BLaER1 treated with 17β-estradiol and CSF1 and Interleukin-3, amounts not matched to agents 10 nM and 100 nM (cell line): ENCODE data around the gene ACTN3.
"Not testable (repeated sequence)": the region's sequence is repeated elsewhere in the genome, so short reads cannot be mapped to it uniquely, and the experiment has no call there.

Source experiments
- H3K27ac ChIP-seq, 11 experiments: shearing (Covaris generic); formaldehyde crosslinking; 2 replicates each; pipeline ENCODE4 v1.8.1; 2022
- H3K27me3 ChIP-seq, 11 experiments: shearing (Covaris generic); formaldehyde crosslinking; 2 replicates each; pipeline ENCODE4 v1.8.1; 2022
- H3K36me3 ChIP-seq, 11 experiments: shearing (Covaris generic); formaldehyde crosslinking; 2 replicates each; pipeline ENCODE4 v1.8.1; 2022
- H3K4me1 ChIP-seq, 10 experiments: shearing (Covaris generic); formaldehyde crosslinking; 2 replicates each; pipeline ENCODE4 v1.8.1; 2022
- H3K4me2 ChIP-seq, 11 experiments: shearing (Covaris generic); formaldehyde crosslinking; 2 replicates each; pipeline ENCODE4 v1.8.1; 2022
- H3K4me3 ChIP-seq, 10 experiments: shearing (Covaris generic); formaldehyde crosslinking; 2 replicates each; pipeline ENCODE4 v1.8.1; 2022
- H3K9ac ChIP-seq, 11 experiments: shearing (Covaris generic); formaldehyde crosslinking; 2 replicates each; pipeline ENCODE4 v1.8.1; 2022
- H3K9me3 ChIP-seq, 11 experiments: shearing (Covaris generic); formaldehyde crosslinking; replicated peaks in 1 of 11; 2 replicates each; pipeline ENCODE4 v1.8.1; 2022
- H4K20me1 ChIP-seq, 11 experiments: shearing (Covaris generic); formaldehyde crosslinking; 2 replicates each; pipeline ENCODE4 v1.8.1; 2022
- Cebpa-rat ChIP-seq, 11 experiments: shearing (Covaris generic); IDR thresholded peaks; 2 replicates each; pipeline ENCODE4 v1.8.1; 2022

The ACTN3 gene

DNA sequence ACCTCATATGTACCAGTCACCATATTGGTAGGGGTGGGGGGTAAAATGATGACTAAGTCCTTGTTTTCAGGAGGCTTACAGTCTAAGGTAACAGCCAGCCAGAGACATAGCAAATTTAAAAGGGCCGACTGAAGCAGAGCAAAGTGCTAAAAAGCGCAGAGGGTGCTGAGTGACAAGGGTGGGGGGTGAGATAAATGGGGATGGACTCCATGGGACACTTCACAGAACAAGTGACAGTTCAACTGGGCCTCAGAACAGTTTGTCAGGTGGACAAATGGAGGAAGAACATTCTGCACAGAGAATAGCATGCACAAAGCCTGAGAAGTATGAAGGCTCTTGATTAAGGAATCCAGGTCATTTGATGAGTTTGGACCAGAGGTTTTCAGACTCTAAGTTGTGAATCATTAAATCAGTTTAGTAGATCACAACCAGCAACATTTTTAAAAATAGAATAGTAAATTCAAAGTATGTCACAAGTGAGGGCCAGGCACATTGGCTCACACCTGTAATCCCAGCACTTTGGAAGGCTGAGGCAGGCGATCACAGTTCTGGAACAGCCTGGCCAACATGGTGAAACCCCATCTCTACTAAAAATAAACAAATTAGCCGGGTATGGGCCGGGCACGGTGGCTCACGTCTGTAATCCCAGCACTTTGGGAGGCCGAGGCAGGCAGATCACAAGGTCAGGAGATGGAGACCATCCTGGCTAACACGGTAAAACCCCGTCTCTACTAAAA, 22.2 kb upstream of the ACTN3 start:
- Histone ChIP-seq H3K4me2 (no peak overlapping the region), H3K9me3 (no peaks in the 10 kb centered on the region), H3K9ac (no peak overlapping the region), H3K27ac (no peak overlapping the region), H3K36me3 (peaks cover 42 to 79% (median 59%) of the 10 kb centered on the region in 11 experiments), H3K4me3 (no peak overlapping the region), H4K20me1 (no peaks in the 10 kb centered on the region; a peak in 1 of 22 replicates), H3K4me1 (no peaks in the 10 kb centered on the region), H3K27me3 (no peaks in the 10 kb centered on the region)
- no peak for TF ChIP-seq Cebpa-rat (IDR thresholded peaks at IDR 0.05)

DNA sequence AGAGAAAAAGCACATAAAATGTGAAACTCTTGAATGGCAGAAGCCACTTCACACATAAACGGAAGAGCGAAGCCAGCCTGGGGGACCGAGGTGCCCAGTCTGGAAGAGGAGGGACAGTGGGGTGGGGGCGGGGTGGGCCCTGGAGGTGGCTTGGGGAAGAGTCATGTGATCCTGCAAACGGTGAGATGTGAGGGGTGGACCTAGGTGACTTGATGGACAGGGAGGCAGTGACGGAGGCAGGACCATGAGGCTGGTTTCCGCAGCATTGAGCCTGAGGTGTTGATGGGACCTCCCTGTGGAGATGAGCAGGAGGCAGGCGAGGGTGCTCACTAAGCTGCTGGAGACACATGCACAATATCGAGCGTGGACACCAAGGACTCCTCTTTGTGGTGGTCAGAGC, 17.6 kb upstream of the ACTN3 start:
- Histone ChIP-seq H3K27me3 (no peaks in the 10 kb centered on the region), H3K27ac (no peak overlapping the region), H4K20me1 (peaks cover 0 to 18% (median 0%) of the 10 kb centered on the region in 11 experiments; a peak in 3 of 22 replicates), H3K9me3 (no peaks in the 10 kb centered on the region), H3K4me1 (0 out of 20 replicates have a peak, but pooled peaks cover 0 to 5% (median 0%) of the 10 kb centered on the region in 10 experiments), H3K4me2 (no peak overlapping the region), H3K36me3 (peaks cover 7 to 58% (median 22%) of the 10 kb centered on the region in 11 experiments; a peak in 18 of 22 replicates), H3K9ac (no peak overlapping the region), H3K4me3 (no peak overlapping the region)
- TF ChIP-seq Cebpa-rat (IDR thresholded peaks at IDR 0.05), result no peak

DNA sequence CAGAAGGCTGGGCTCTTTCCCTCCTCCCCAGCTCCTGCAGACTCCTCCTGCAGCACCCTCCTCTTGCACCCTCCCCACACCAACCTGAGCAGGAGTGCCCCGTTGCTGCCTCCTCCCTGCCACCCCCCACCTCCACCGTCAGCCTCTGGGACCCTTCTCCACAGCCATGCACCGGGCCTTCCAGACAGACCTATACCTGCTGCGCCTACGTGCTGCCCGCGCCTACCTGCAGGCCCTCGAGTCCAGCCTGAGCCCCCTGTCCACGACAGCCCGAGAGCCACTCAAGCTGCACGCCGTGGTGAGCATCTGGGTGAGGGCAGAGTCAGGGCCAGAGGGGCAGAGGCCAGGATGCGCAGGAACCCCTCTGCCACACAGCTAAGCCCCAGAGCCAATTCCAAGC, 17.0 kb upstream of the ACTN3 start:
- Histone ChIP-seq H3K27ac (no peak overlapping the region), H3K4me1 (0 out of 20 replicates have a peak, but pooled peaks cover 0 to 5% (median 0%) of the 10 kb centered on the region in 10 experiments), H3K4me2 (no peak overlapping the region), H3K36me3 (peaks cover 5 to 56% (median 19%) of the 10 kb centered on the region in 11 experiments; a peak in 16 of 22 replicates), H3K9me3 (no peaks in the 10 kb centered on the region), H4K20me1 (peaks cover 0 to 18% (median 0%) of the 10 kb centered on the region in 11 experiments; a peak in 2 of 22 replicates), H3K4me3 (no peak overlapping the region), H3K9ac (no peak overlapping the region), H3K27me3 (no peaks in the 10 kb centered on the region)
- no peak for TF ChIP-seq Cebpa-rat (IDR thresholded peaks at IDR 0.05)

DNA sequence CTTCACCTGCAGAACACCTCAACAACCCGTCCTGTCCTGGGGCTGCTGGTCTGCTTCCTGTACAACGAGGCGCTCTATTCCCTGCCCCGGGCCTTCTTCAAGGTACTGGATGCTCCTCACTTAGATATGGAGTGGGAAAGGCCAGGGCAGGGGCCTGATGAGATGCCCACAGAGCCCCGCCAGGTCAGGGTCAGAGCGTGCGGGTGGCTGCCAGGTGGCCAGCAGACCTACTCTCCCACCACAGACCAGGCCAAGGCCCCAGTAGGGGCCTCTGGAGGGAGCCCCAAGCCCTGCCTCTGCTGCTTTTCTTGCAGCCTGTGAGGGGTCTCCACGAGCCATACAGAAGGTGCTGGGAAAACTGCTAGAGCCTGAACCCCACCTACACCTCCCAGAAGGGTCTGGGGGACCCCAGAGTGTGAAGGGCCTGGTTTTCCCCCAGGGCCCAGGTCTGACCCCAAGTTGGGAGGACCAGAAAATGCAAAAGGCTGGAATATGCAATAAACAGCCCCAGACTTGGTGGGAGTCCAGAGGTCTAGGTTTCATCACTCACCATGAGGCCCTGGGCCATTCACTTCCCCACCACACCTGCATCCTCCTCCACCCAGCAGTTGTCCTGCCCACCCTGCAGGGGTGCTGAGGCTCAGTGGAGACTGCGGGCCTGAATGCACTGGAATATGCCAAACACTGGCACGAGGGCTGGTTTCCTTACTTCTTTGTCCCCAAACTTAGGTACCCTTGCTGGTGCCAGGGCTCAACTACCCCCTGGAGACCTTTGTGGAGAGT, 15.6 kb upstream of the ACTN3 start:
- Histone ChIP-seq H3K27ac (no peak overlapping the region), H3K4me3 (no peak overlapping the region), H3K36me3 (peaks cover 13 to 64% (median 27%) of the 10 kb centered on the region in 11 experiments; a peak in 20 of 22 replicates), H3K4me1 (0 out of 20 replicates have a peak, but pooled peaks cover 0 to 5% (median 0%) of the 10 kb centered on the region in 10 experiments), H3K9ac (0 out of 22 replicates have a peak overlapping the region, but pooled peaks of 1 of the 11 experiments have one; percentile 18), H4K20me1 (peaks cover 0 to 18% (median 0%) of the 10 kb centered on the region in 11 experiments; a peak in 2 of 22 replicates), H3K4me2 (no peak overlapping the region), H3K9me3 (no peaks in the 10 kb centered on the region), H3K27me3 (no peaks in the 10 kb centered on the region)
- TF ChIP-seq Cebpa-rat (IDR thresholded peaks at IDR 0.05), result no peak

DNA sequence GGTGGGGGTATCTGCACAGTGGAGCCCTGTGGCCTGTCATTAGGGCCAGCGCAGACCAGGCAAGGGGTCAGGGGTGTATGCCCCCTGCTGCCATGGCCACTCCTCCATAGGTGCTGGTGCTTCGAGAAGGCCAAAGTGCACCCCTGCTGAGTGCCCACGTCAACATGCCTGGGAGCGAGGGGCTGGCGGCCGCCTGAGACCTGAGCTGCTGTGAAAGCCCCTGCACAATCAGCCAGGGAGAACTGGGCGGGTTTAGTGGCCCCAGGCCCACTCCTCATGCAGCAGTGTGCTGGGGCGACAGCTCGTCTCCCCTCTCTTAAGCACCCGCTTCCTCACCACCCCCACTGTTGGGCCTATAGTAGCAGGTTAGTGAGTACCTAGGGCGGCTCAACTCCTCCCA, 14.9 kb upstream of the ACTN3 start:
- Histone ChIP-seq H3K9ac (no peak overlapping the region), H3K4me3 (no peak overlapping the region), H3K4me2 (no peak overlapping the region), H3K27ac (no peak overlapping the region), H3K27me3 (no peaks in the 10 kb centered on the region), H4K20me1 (peaks cover 0 to 18% (median 0%) of the 10 kb centered on the region in 11 experiments; a peak in 2 of 22 replicates), H3K4me1 (0 out of 20 replicates have a peak, but pooled peaks cover 0 to 5% (median 0%) of the 10 kb centered on the region in 10 experiments), H3K36me3 (peaks cover 17 to 64% (median 30%) of the 10 kb centered on the region in 11 experiments), H3K9me3 (no peaks in the 10 kb centered on the region)
- TF ChIP-seq Cebpa-rat (IDR thresholded peaks at IDR 0.05), result no peak

DNA sequence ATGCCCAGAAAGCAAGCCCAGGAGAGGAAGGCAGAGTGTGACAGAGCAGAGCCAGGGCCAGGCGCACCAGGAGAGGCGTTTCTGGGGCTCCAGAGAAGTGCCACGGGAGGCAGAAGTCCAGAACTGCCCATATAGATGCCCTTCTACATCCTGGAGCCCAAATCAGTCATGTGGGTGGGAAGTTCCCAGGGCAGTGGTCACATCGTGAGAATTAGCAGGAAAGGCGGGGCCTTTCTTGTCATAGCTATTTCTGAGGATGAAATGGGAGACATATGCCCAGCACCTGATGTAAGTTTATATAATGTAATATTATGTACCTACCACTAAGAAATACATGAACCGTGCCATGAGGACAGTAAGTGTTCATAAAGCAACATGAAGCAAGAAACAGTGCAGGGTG, 13.9 kb upstream of the ACTN3 start:
- no peak overlapping the region for H3K4me3 ChIP-seq
- no peak overlapping the region for H3K4me2 ChIP-seq
- H3K9me3 ChIP-seq, result no peaks in the 10 kb centered on the region
- TF ChIP-seq Cebpa-rat (IDR thresholded peaks at IDR 0.05), result no peak
- H3K9ac ChIP-seq, result peak overlapping the region in 1 of 11 experiments; percentile 31; a peak in 1 of 22 replicates
- H3K27ac ChIP-seq, result no peak overlapping the region
- H3K4me1 ChIP-seq, result 0 out of 20 replicates have a peak, but pooled peaks cover 0 to 5% (median 0%) of the 10 kb centered on the region in 10 experiments
- no peaks in the 10 kb centered on the region for H3K27me3 ChIP-seq
- H3K36me3 ChIP-seq, result peaks cover 19 to 62% (median 30%) of the 10 kb centered on the region in 11 experiments
- peaks cover 0 to 18% (median 0%) of the 10 kb centered on the region in 11 experiments; a peak in 2 of 22 replicates for H4K20me1 ChIP-seq

DNA sequence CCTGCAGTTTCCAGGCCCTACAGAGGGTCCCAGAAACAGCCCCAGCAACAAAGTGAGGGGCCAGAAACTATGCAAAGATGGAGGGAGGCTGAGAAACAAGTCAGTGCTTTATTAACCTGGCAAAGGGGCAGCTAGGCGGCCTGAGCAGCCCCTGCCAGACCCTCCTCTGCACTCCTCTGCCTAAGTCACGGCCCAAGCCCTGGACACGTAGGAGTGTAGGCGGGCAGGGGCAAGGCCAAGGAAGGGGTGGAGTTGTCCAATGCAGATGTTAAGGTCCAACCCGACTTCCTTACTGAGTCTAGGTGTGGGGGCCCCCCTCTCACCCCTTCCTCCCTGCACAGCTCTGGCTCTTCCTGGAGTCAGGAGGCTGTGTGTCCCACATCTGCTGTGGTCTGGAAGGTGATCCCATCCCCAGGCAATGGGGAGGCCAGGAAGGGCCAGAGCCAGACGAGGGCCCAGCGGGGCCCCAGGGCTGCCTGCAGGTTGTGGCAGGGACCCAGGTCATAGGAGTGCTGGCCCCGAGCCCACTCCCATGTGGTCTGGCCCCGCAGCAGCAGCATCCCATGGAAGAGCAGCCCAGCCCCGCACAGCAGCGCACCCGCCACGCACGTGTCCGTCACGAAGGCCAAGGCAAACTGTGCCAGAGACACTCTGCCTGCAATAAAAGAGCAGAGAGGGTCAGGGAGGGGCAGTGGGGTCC, 7.4 kb upstream of the ACTN3 start:
- no peak for TF ChIP-seq Cebpa-rat (IDR thresholded peaks at IDR 0.05)
- Histone ChIP-seq H4K20me1 (peaks cover 0 to 30% (median 0%) of the 10 kb centered on the region in 11 experiments; a peak in 5 of 22 replicates), H3K4me1 (peaks cover 17 to 28% (median 26%) of the 10 kb centered on the region in 10 experiments), H3K9ac (no peak overlapping the region), H3K36me3 (peaks cover 51 to 85% (median 75%) of the 10 kb centered on the region in 11 experiments), H3K4me2 (no peak overlapping the region), H3K9me3 (no peaks in the 10 kb centered on the region), H3K27ac (peak overlapping the region in 1 of 11 experiments; percentile 7; a peak in 1 of 22 replicates), H3K4me3 (no peak overlapping the region), H3K27me3 (no peaks in the 10 kb centered on the region)

DNA sequence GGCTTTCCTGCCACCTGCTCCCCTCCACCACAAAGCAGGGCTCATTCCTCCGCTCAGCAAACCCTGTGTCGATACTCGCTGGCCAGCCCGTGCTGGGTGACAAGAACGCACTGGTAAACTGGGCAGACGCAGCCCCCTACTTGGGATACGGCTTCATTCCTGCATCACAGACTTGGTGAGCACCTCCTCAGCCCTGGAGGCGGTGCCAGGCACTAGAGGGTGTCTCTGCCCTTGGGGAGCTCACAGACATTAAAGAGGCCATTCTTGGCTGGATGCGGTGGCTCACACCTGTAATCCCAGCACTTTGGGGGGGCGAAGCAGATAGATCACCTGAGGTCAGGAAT, 6.9 kb upstream of the ACTN3 start:
- H3K4me2 ChIP-seq, result no peak overlapping the region
- H3K36me3 ChIP-seq, result peaks cover 51 to 83% (median 73%) of the 10 kb centered on the region in 11 experiments
- TF ChIP-seq Cebpa-rat (IDR thresholded peaks at IDR 0.05), result no peak
- no peak overlapping the region for H3K27ac ChIP-seq
- H4K20me1 ChIP-seq, result peaks cover 0 to 30% (median 0%) of the 10 kb centered on the region in 11 experiments; a peak in 5 of 22 replicates
- no peak overlapping the region for H3K4me3 ChIP-seq
- no peaks in the 10 kb centered on the region for H3K27me3 ChIP-seq
- H3K4me1 ChIP-seq, result peaks cover 22 to 33% (median 32%) of the 10 kb centered on the region in 10 experiments
- H3K9me3 ChIP-seq, result no peaks in the 10 kb centered on the region
- H3K9ac ChIP-seq, result 0 out of 22 replicates have a peak overlapping the region, but pooled peaks of 1 of the 11 experiments have one; percentile 9

DNA sequence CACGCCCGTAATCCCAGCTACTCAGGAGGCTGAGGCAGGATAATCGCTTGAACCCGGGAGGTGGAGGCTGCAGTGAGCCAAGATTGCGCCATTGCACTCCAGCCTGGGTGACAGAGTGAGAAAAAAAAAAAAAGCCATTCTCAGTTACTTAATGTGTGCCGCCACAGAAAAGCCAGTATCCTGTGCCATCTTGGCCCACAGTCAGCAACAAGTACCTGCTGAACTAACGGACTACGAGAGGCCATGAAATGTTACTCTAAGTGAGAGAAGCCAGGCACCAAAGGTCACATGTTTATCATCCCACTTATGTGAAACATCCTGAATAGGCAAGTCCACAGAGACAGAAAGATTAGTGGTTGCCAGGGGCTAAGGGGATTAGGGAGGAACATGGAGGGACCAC, 6.1 kb upstream of the ACTN3 start:
- H3K9ac ChIP-seq, H3K4me3 ChIP-seq, H3K27me3 ChIP-seq, H3K9me3 ChIP-seq, H3K27ac ChIP-seq, H3K4me2 ChIP-seq: not testable (repeated sequence)
- peaks cover 0 to 30% (median 0%) of the 10 kb centered on the region in 11 experiments; a peak in 5 of 22 replicates for H4K20me1 ChIP-seq
- H3K4me1 ChIP-seq, result peaks cover 27 to 38% (median 36%) of the 10 kb centered on the region in 10 experiments
- H3K36me3 ChIP-seq, result peaks cover 49 to 76% (median 66%) of the 10 kb centered on the region in 11 experiments
